Keratinocyte (primary cell): Measurements from ENCODE around the gene STS. TPM values are rescaled to one million over a fixed set of nuclear protein-coding genes. Genes with fewer than 3 reads are reported as not detected.

Experiments
- DNase-seq: peaks from one replicate; pipeline ENCODE4 v3.0.0-alpha.2; 2011; ENCODE audit warnings: low read depth, missing footprints, low spot score
- FAIRE-seq: peaks from 2 replicates; lab custom pipeline; 2011; peaks lifted over from hg19 to GRCh38; lab: Jason Lieb, UNC
- H2AFZ ChIP-seq: 2 replicates; pipeline ENCODE4 v1.6.0; 2012; ENCODE audit warnings: low read length, control low read depth, inconsistent platforms; ENCODE audit not compliant: control insufficient read depth
- H3K27ac ChIP-seq: 2 replicates; pipeline ENCODE4 v1.5.1; 2011; ENCODE audit warnings: low read length; ENCODE audit not compliant: control insufficient read depth, insufficient read depth
- H3K27me3 ChIP-seq: 3 replicates; pipeline ENCODE4 v1.6.0; 2011; ENCODE audit warnings: low read length; ENCODE audit not compliant: control insufficient read depth, insufficient read depth; ENCODE audit errors: extremely low read depth
- H3K36me3 ChIP-seq, 2 experiments: 2 replicates in 1 of 2; 3 replicates in 1 of 2; pipeline ENCODE4 v1.5.1; 2011; ENCODE audit warnings: low read length in 2 of 2, mild to moderate bottlenecking in 1 of 2; ENCODE audit not compliant: control insufficient read depth in 2 of 2, insufficient read depth in 2 of 2; ENCODE audit errors: extremely low read depth in 1 of 2
- H3K4me1 ChIP-seq: 3 replicates; pipeline ENCODE4 v1.5.1; 2011; ENCODE audit warnings: low read length; ENCODE audit not compliant: control insufficient read depth, insufficient read depth; ENCODE audit errors: extremely low read depth
- H3K4me2 ChIP-seq: 3 replicates; pipeline ENCODE4 v1.6.0; 2011; ENCODE audit warnings: low read depth, low read length; ENCODE audit not compliant: control insufficient read depth, insufficient read depth; ENCODE audit errors: extremely low read depth
- H3K4me3 ChIP-seq, 3 experiments: fragments of 200-600 bp in 1 of 3; sonication (generic) in 1 of 3; 2 replicates in 2 of 3; 3 replicates in 1 of 3; pipeline ENCODE4 v1.5.1; 2011 to 2016; ENCODE audit warnings: low read length in 3 of 3, mild to moderate bottlenecking in 3 of 3, control low read depth in 2 of 3, inconsistent platforms in 1 of 3, low read depth in 1 of 3, mixed read lengths in 1 of 3, mixed run types in 1 of 3, moderate library complexity in 1 of 3; ENCODE audit not compliant: control insufficient read depth in 2 of 3, insufficient read depth in 2 of 3; ENCODE audit errors: extremely low read depth in 1 of 3
- H3K79me2 ChIP-seq: 2 replicates; pipeline ENCODE4 v1.6.0; 2012; ENCODE audit warnings: low read length; ENCODE audit not compliant: control insufficient read depth, insufficient read depth
- H3K9ac ChIP-seq: 3 replicates; pipeline ENCODE4 v1.6.0; 2011; ENCODE audit warnings: low read length; ENCODE audit not compliant: control insufficient read depth, insufficient read depth; ENCODE audit errors: extremely low read depth
- H3K9me1 ChIP-seq: 3 replicates; pipeline ENCODE4 v1.6.0; 2011; ENCODE audit warnings: low read length; ENCODE audit not compliant: control insufficient read depth, insufficient read depth; ENCODE audit errors: extremely low read depth
- H3K9me3 ChIP-seq: 2 replicates; pipeline ENCODE4 v1.5.1; 2012; ENCODE audit warnings: low read depth, low read length; ENCODE audit not compliant: control insufficient read depth
- H4K20me1 ChIP-seq: 3 replicates; pipeline ENCODE4 v1.6.0; 2011; ENCODE audit warnings: low read length; ENCODE audit not compliant: control insufficient read depth, insufficient read depth; ENCODE audit errors: extremely low read depth
- EZH2 ChIP-seq: IDR thresholded peaks from one replicate; pipeline ENCODE4 v1.6.1; 2012; ENCODE audit warnings: inconsistent platforms, mild to moderate bottlenecking, low read length, moderate library complexity
- dilution Hi-C: fragments of 300-500 bp; cut with MboI; formaldehyde crosslinking; loops from one replicate; pipeline ENCODE4 v1.7.0; 2020; ENCODE audit warnings: low sequenced_read_pairs; ENCODE audit not compliant: extremely low pct_ligation_motif_present
- polyA plus RNA-seq, 5 experiments: library from polyadenylated mRNA; depleted of rRNA in 3 of 5; stranded (reverse) in 3 of 5; stranded (forward) in 1 of 5; unstranded in 1 of 5; fragments of >200 nt; gene quantifications; 1 replicate in 1 of 5; 2 replicates in 3 of 5; 3 replicates in 1 of 5; pipeline versions ENCODE4 v1.2.1 to v1.2.3, GENCODE V29; 2011 to 2012; ENCODE audit warnings: missing spikeins in 2 of 5, low read depth in 1 of 5, low replicate concordance in 1 of 5
- small RNA-seq, 3 experiments: library from RNA; depleted of rRNA; stranded (forward); fragments of <200 nt; gene quantifications; one replicate each; pipeline ENCODE3, GENCODE V24; 2012; ENCODE audit warnings: low read depth in 3 of 3, low replicate concordance in 1 of 3; ENCODE audit not compliant: insufficient read length in 3 of 3
- TF ChIP-seq, protein P1 (sequence below), 3 experiments: IDR thresholded peaks in 1 of 3; conservative IDR thresholded peaks in 1 of 3; optimal IDR thresholded peaks in 1 of 3; 2 replicates in 2 of 3; 3 replicates in 1 of 3; pipeline versions ENCODE3 to v1.5.1; 2011; ENCODE audit warnings: low read length in 3 of 3, mild to moderate bottlenecking in 3 of 3, moderate library complexity in 2 of 3, control low read depth in 1 of 3, inconsistent platforms in 1 of 3; ENCODE audit not compliant: insufficient read depth in 2 of 3; ENCODE audit errors: extremely low read depth in 1 of 3

Gene STS
- polyA plus RNA-seq, 1 donor (not counting 4 experiments of a cell fraction or from before 2014, with no cell fraction given): 2.9 TPM

DNA sequence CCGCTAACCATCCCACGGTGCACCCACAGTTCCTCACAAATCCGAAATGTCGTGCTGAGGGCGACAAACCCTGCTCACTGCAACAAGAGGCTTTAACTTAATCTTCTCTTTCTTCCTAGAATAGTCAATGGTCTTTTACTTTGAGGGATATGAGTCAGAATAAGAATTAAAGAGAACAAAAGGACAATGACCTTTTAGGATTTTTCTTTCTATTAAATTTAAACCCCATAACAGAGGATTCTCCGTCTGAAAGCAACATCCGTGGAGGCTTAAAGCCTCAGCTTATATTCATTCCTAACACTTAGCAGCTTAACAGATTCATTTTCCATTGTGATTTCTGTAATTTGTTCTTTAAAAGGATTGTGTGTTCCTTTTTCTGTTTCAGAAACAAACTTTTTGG is 45.4 kb downstream of the STS start:
- DNase-seq (no peak), FAIRE-seq (no peak)
- Histone ChIP-seq H2AFZ (no peak overlapping the region), H3K27ac (no peak overlapping the region), H3K4me2 (no peak overlapping the region), H3K9me3 (no peaks in the 10 kb centered on the region), H3K27me3 (no peaks in the 10 kb centered on the region), H3K4me1 (no peaks in the 10 kb centered on the region), H3K4me3 (no peak overlapping the region), H4K20me1 (no peaks in the 10 kb centered on the region), H3K36me3 (no peaks in the 10 kb centered on the region), H3K79me2 (no peaks in the 10 kb centered on the region), H3K9ac (no peak overlapping the region), H3K9me1 (no peaks in the 10 kb centered on the region)
- TF ChIP-seq EZH2: no peak
- TF ChIP-seq, protein P1, sequence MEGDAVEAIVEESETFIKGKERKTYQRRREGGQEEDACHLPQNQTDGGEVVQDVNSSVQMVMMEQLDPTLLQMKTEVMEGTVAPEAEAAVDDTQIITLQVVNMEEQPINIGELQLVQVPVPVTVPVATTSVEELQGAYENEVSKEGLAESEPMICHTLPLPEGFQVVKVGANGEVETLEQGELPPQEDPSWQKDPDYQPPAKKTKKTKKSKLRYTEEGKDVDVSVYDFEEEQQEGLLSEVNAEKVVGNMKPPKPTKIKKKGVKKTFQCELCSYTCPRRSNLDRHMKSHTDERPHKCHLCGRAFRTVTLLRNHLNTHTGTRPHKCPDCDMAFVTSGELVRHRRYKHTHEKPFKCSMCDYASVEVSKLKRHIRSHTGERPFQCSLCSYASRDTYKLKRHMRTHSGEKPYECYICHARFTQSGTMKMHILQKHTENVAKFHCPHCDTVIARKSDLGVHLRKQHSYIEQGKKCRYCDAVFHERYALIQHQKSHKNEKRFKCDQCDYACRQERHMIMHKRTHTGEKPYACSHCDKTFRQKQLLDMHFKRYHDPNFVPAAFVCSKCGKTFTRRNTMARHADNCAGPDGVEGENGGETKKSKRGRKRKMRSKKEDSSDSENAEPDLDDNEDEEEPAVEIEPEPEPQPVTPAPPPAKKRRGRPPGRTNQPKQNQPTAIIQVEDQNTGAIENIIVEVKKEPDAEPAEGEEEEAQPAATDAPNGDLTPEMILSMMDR (optimal IDR thresholded peaks at IDR 0.05 in 1 of 3, IDR thresholded peaks at IDR 0.05 in 1 of 3, conservative IDR thresholded peaks at IDR 0.05 in 1 of 3; ENCODE audit: extremely low read depth in 1 of 3, insufficient read depth in 2 of 3, low read length in 3 of 3): no peak
- dilution Hi-C loops: no loop called here

DNA sequence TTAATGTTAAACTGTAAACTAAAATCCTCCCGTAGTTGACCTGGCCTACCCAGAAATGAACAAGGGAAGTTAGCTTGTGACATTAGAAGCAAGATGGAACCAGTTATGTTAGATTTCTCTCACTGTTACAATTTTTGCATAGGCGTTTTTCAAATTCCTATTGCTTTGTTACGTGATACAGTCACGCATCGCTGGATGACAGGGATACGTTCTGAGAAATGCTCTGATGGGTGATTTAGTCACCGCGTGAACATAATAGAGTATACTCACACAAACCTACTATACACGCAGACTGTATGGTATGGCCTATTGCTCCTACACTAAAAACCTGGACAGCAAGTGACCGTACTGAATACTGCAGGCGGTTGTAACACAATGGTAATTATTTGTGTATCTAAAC is 47.1 kb downstream of the STS start:
- no peaks in the 10 kb centered on the region for H3K36me3 ChIP-seq
- H2AFZ ChIP-seq: no peak overlapping the region
- no peak overlapping the region for H3K27ac ChIP-seq
- no peak for DNase-seq
- no peaks in the 10 kb centered on the region for H3K4me1 ChIP-seq
- H3K9me1 ChIP-seq: no peaks in the 10 kb centered on the region
- no peak for TF ChIP-seq EZH2
- TF ChIP-seq, protein P1 (optimal IDR thresholded peaks at IDR 0.05 in 1 of 3, IDR thresholded peaks at IDR 0.05 in 1 of 3, conservative IDR thresholded peaks at IDR 0.05 in 1 of 3; ENCODE audit: extremely low read depth in 1 of 3, insufficient read depth in 2 of 3, low read length in 3 of 3): no peak
- no peak for FAIRE-seq
- H3K4me3 ChIP-seq: no peak overlapping the region
- H3K27me3 ChIP-seq: no peaks in the 10 kb centered on the region
- no peaks in the 10 kb centered on the region for H4K20me1 ChIP-seq
- dilution Hi-C loops: no loop called here
- no peaks in the 10 kb centered on the region for H3K9me3 ChIP-seq
- H3K4me2 ChIP-seq: no peak overlapping the region
- H3K9ac ChIP-seq: no peak overlapping the region
- no peaks in the 10 kb centered on the region for H3K79me2 ChIP-seq

Small RNAs within 50 kb of the gene (small RNA-seq; reads per million reads assigned to genes)
- gene MIR4767: 0 to 1.3 (median 0) reads per million in 3 experiments

Other genes starting within 250 kb of the STS start
- gene PUDP, start 441 bp downstream of the STS start, polyA plus RNA-seq: 26.9 to 48.0 TPM (median 45.8 TPM) in 3 replicates